BE2C (cell line): ENCODE data around the gene GPR179.

Experiments used
- DNase-seq: peaks from one replicate; pipeline ENCODE4 v3.0.0-alpha.2; 2020
- H3K27me3 ChIP-seq: fragments of 250-450 bp; sonication (Bioruptor Pico); 2 replicates; pipeline ENCODE4 v1.5.1; 2020; ENCODE audit warnings: mild to moderate bottlenecking
- H3K36me3 ChIP-seq: fragments of 250-450 bp; sonication (Bioruptor Pico); 2 replicates; pipeline ENCODE4 v1.5.1; 2020; ENCODE audit warnings: mild to moderate bottlenecking
- H3K4me1 ChIP-seq: fragments of 250-450 bp; sonication (Bioruptor Pico); 2 replicates; pipeline ENCODE4 v1.5.1; 2020
- H3K4me3 ChIP-seq: 2 replicates; pipeline ENCODE4 v1.5.1; 2011; ENCODE audit warnings: low read depth, low read length
- H3K9me3 ChIP-seq: fragments of 250-450 bp; sonication (Bioruptor Pico); 2 replicates; pipeline ENCODE4 v1.5.1; 2020
- CTCF ChIP-seq: IDR thresholded peaks from 2 replicates; pipeline ENCODE4 v1.5.1; 2012; ENCODE audit warnings: mild to moderate bottlenecking, low read depth, low read length

GPR179 gene

GRCh38 chr17:38330941-38331411 is 12.8 kb downstream of the GPR179 start:
- H3K36me3 ChIP-seq = no peaks in the 10 kb centered on the region
- TF ChIP-seq CTCF = no peak
- peaks cover 4% of the 10 kb centered on the region for H3K4me1 ChIP-seq
- no peak overlapping the region for H3K4me3 ChIP-seq
- H3K27me3 ChIP-seq = no peaks in the 10 kb centered on the region
- DNase-seq = no peak
- H3K9me3 ChIP-seq = no peaks in the 10 kb centered on the region

GRCh38 chr17:38329808-38330730 is 13.7 kb downstream of the GPR179 start:
- no peak overlapping the region for H3K4me3 ChIP-seq
- no peaks in the 10 kb centered on the region for H3K36me3 ChIP-seq
- no peaks in the 10 kb centered on the region for H3K27me3 ChIP-seq
- no peak for DNase-seq
- no peak for TF ChIP-seq CTCF
- peaks cover 10% of the 10 kb centered on the region for H3K4me1 ChIP-seq
- no peaks in the 10 kb centered on the region for H3K9me3 ChIP-seq

- no peak for TF ChIP-seq CTCF
- H3K36me3 ChIP-seq = no peaks in the 10 kb centered on the region
- H3K4me3 ChIP-seq = no peak overlapping the region
- no peak for DNase-seq
- no peaks in the 10 kb centered on the region for H3K27me3 ChIP-seq
- H3K4me1 ChIP-seq = peaks cover 16% of the 10 kb centered on the region
- H3K9me3 ChIP-seq = no peaks in the 10 kb centered on the region
These were observed 14.5 kb downstream of the GPR179 start for GRCh38 chr17:38329284-38329683.

GRCh38 chr17:38328620-38329019 is 15.1 kb downstream of the GPR179 start:
- Histone ChIP-seq H3K4me3 (no peak overlapping the region), H3K9me3 (no peaks in the 10 kb centered on the region), H3K36me3 (no peaks in the 10 kb centered on the region; the same call in 1 of the 2 replicates), H3K27me3 (no peaks in the 10 kb centered on the region), H3K4me1 (peaks cover 21% of the 10 kb centered on the region)
- DNase-seq = no peak
- TF ChIP-seq CTCF = no peak

GRCh38 chr17:38327936-38328335 is 15.8 kb downstream of the GPR179 start:
- no peak overlapping the region for H3K4me3 ChIP-seq
- peaks cover 4% of the 10 kb centered on the region for H3K36me3 ChIP-seq
- DNase-seq = no peak
- no peaks in the 10 kb centered on the region for H3K27me3 ChIP-seq
- TF ChIP-seq CTCF = no peak
- H3K9me3 ChIP-seq = no peaks in the 10 kb centered on the region
- H3K4me1 ChIP-seq = peaks cover 21% of the 10 kb centered on the region
